CD14-positive monocyte (primary cell): ENCODE data around the gene PWP1. TPM values are rescaled to one million over a fixed set of nuclear protein-coding genes. Genes with fewer than 3 reads are reported as not detected.

Experiments
- DNase-seq, 3 donors: peaks; one replicate each; pipeline ENCODE4 v3.0.0-alpha.2; 2011 to 2022
- H2AFZ ChIP-seq: 2 replicates; pipeline ENCODE4 v1.6.0; 2012; ENCODE audit warnings: mild to moderate bottlenecking, low read depth, low read length, inconsistent platforms; ENCODE audit not compliant: insufficient read depth, poor library complexity, severe bottlenecking
- H3K27ac ChIP-seq, 2 donors: 1 replicate in 1 of 2; 2 replicates in 1 of 2; pipeline ENCODE4 v1.5.1; 2012 to 2013; ENCODE audit warnings: low read length in 2 of 2, control low read depth in 1 of 2, inconsistent platforms in 1 of 2, low read depth in 1 of 2, mild to moderate bottlenecking in 1 of 2
- H3K27me3 ChIP-seq, 2 donors: one replicate each; pipeline versions ENCODE4 v1.6.0 to v1.6.1; 2011 to 2013; ENCODE audit warnings: low read length in 2 of 2; ENCODE audit not compliant: control insufficient read depth in 2 of 2, insufficient read depth in 2 of 2
- H3K36me3 ChIP-seq, 2 donors: replicated peaks in 1 of 2; 1 replicate in 1 of 2; 2 replicates in 1 of 2; pipeline versions ENCODE4 v1.5.1 to v1.6.1; 2012 to 2013; ENCODE audit warnings: low read length in 2 of 2, control low read depth in 1 of 2, inconsistent platforms in 1 of 2, mild to moderate bottlenecking in 1 of 2; ENCODE audit not compliant: insufficient read depth in 2 of 2, control insufficient read depth in 1 of 2
- H3K4me1 ChIP-seq, 2 donors: 1 replicate in 1 of 2; 2 replicates in 1 of 2; pipeline versions ENCODE4 v1.5.1 to v1.6.1; 2012 to 2013; ENCODE audit warnings: low read length in 2 of 2, control low read depth in 1 of 2, inconsistent platforms in 1 of 2, mild to moderate bottlenecking in 1 of 2, moderate library complexity in 1 of 2; ENCODE audit not compliant: insufficient read depth in 2 of 2, control insufficient read depth in 1 of 2
- H3K4me2 ChIP-seq: replicated peaks from 2 replicates; pipeline ENCODE3; 2012; ENCODE audit warnings: low read length, moderate library complexity, mild to moderate bottlenecking; ENCODE audit not compliant: poor library complexity, severe bottlenecking; ENCODE audit errors: extremely low read depth
- H3K4me3 ChIP-seq, 3 experiments: fragments of 200-600 bp in 1 of 3; sonication (generic) in 1 of 3; replicated peaks in 1 of 3; 1 replicate in 2 of 3; 2 replicates in 1 of 3; pipeline ENCODE4 v1.5.1; 2011 to 2013; ENCODE audit warnings: low read length in 3 of 3, mild to moderate bottlenecking in 3 of 3, control low read depth in 2 of 3, low read depth in 2 of 3, inconsistent platforms in 1 of 3, moderate library complexity in 1 of 3
- H3K79me2 ChIP-seq: 2 replicates; pipeline ENCODE4 v1.6.0; 2012; ENCODE audit warnings: mild to moderate bottlenecking, control low read depth, inconsistent platforms, low read length, moderate library complexity; ENCODE audit not compliant: insufficient read depth
- H3K9ac ChIP-seq: 2 replicates; pipeline ENCODE4 v1.6.0; 2017; ENCODE audit warnings: low read length, mild to moderate bottlenecking; ENCODE audit not compliant: insufficient read depth, poor library complexity, severe bottlenecking
- H3K9me3 ChIP-seq, 2 donors: replicated peaks in 1 of 2; 1 replicate in 1 of 2; 2 replicates in 1 of 2; pipeline versions ENCODE4 v1.5.1 to v1.6.1; 2012 to 2013; ENCODE audit warnings: low read length in 2 of 2, control low read depth in 1 of 2; ENCODE audit not compliant: control insufficient read depth in 1 of 2, insufficient read depth in 1 of 2
- H4K20me1 ChIP-seq: 2 replicates; pipeline ENCODE4 v1.6.0; 2012; ENCODE audit warnings: mild to moderate bottlenecking, low read length, control low read depth, moderate library complexity; ENCODE audit not compliant: insufficient read depth
- H3K27ac Mint-ChIP-seq, 7 donors: one replicate each; pipeline ENCODE4 v1.8.0; 2020; ENCODE audit warnings: mild to moderate bottlenecking in 7 of 7, mixed read lengths in 7 of 7, moderate library complexity in 6 of 7, inconsistent platforms in 2 of 7
- H3K27me3 Mint-ChIP-seq, 3 donors: one replicate each; pipeline ENCODE4 v1.8.0; 2021 to 2022; ENCODE audit warnings: low read depth in 3 of 3, mild to moderate bottlenecking in 3 of 3, mixed read lengths in 3 of 3, moderate library complexity in 3 of 3, inconsistent platforms in 1 of 3
- H3K36me3 Mint-ChIP-seq, 2 donors: one replicate each; pipeline ENCODE4 v1.8.0; 2020; ENCODE audit warnings: mixed read lengths in 2 of 2, inconsistent platforms in 1 of 2, mild to moderate bottlenecking in 1 of 2
- H3K4me1 Mint-ChIP-seq: one replicate; pipeline ENCODE4 v1.8.0; 2020; ENCODE audit warnings: mild to moderate bottlenecking, mixed read lengths
- H3K4me3 Mint-ChIP-seq, 2 donors: one replicate each; pipeline ENCODE4 v1.8.0; 2020; ENCODE audit warnings: mild to moderate bottlenecking in 2 of 2, mixed read lengths in 2 of 2, moderate library complexity in 1 of 2
- H3K9me3 Mint-ChIP-seq, 7 donors: one replicate each; pipeline ENCODE4 v1.8.0; 2020 to 2022; ENCODE audit warnings: mixed read lengths in 7 of 7, mild to moderate bottlenecking in 6 of 7, moderate library complexity in 6 of 7, inconsistent platforms in 2 of 7
- CTCF ChIP-seq: fragments of 200-600 bp; IDR thresholded peaks from one replicate; pipeline ENCODE4 v1.8.0; 2022; ENCODE audit warnings: antibody characterized with exemption, mild to moderate bottlenecking
- WGBS: methylation state at CpG from one replicate; pipeline ENCODE4 v1.1.5; 2013; ENCODE audit warnings: missing lambda C conversion rate; ENCODE audit not compliant: insufficient coverage; 5-methylcytosine and 5-hydroxymethylcytosine counted together
- intact Hi-C, 2 donors: fragments of 100-400 bp; cut with micrococcal nuclease; formaldehyde crosslinking; loops; one replicate each; pipeline versions ENCODE4 v1.15.0 to v1.15.1; 2023
- polyA plus RNA-seq, 3 donors: library from polyadenylated mRNA; depleted of rRNA in 1 of 3; unstranded in 2 of 3; stranded (reverse) in 1 of 3; fragments of 300-500 nt in 2 of 3; fragments of >200 nt in 1 of 3; fragmentation: Illumina TruSeq in 2 of 3; gene quantifications; 1 replicate in 2 of 3; 2 replicates in 1 of 3; pipeline ENCODE4 v1.2.3, GENCODE V29; 2012 to 2021

PWP1 gene
- polyA plus RNA-seq, 3 donors = 27.1 to 29.1 (median 28.0) TPM

GRCh38 chr12:107684029-107684795 lies 1.4 kb upstream of the PWP1 start:
- H3K4me1 ChIP-seq = peaks cover 15 to 19% of the 10 kb centered on the region in 2 donors
- no peaks in the 10 kb centered on the region for H3K9me3 Mint-ChIP-seq
- H3K4me1 Mint-ChIP-seq = peaks cover 16% of the 10 kb centered on the region
- no peaks in the 10 kb centered on the region for H3K9me3 ChIP-seq
- H3K9ac ChIP-seq = no peak overlapping the region
- peaks cover 9 to 14% of the 10 kb centered on the region in 2 donors for H3K36me3 Mint-ChIP-seq
- no peak overlapping the region for H3K4me3 Mint-ChIP-seq
- peak overlapping the region; percentile 91 for H2AFZ ChIP-seq
- H3K27me3 Mint-ChIP-seq = peaks cover 0 to 2% (median 0%) of the 10 kb centered on the region in 3 donors
- no peak overlapping the region for H3K27ac ChIP-seq
- H4K20me1 ChIP-seq = no peaks in the 10 kb centered on the region
- DNase-seq = no peak
- peaks cover 21% of the 10 kb centered on the region for H3K79me2 ChIP-seq
- no CpG with 5 or more reads among the region's 3 CpGs for WGBS
- peaks cover 11% of the 10 kb centered on the region in 2 donors for H3K36me3 ChIP-seq
- H3K4me2 ChIP-seq = no peak overlapping the region
- no peaks in the 10 kb centered on the region for H3K27me3 ChIP-seq
- H3K4me3 ChIP-seq = no peak overlapping the region
- H3K27ac Mint-ChIP-seq = peak overlapping the region in 2 of 7 donors; percentile 97 to 98
- intact Hi-C loops = no loop called here
- TF ChIP-seq CTCF = no peak

- Mint-ChIP-seq H3K4me1 (peaks cover 16% of the 10 kb centered on the region), H3K27me3 (peaks cover 0 to 2% (median 0%) of the 10 kb centered on the region in 3 donors), H3K36me3 (peaks cover 17 to 21% of the 10 kb centered on the region in 2 donors), H3K4me3 (peak overlapping the region; percentile 90 to 94), H3K9me3 (no peaks in the 10 kb centered on the region), H3K27ac (peak overlapping the region in 6 of 7 donors; percentile 94 to 98 (median 96))
- Histone ChIP-seq H3K4me3 (peak overlapping the region; percentile 67 to 90 (median 87)), H3K27ac (peak overlapping the region in 1 of 2 donors; percentile 96), H3K36me3 (peaks cover 17 to 19% of the 10 kb centered on the region in 2 donors), H3K79me2 (peaks cover 21% of the 10 kb centered on the region), H3K4me1 (peaks cover 15 to 19% of the 10 kb centered on the region in 2 donors), H3K27me3 (no peaks in the 10 kb centered on the region), H2AFZ (peak overlapping the region; percentile 91), H4K20me1 (no peaks in the 10 kb centered on the region), H3K4me2 (peak overlapping the region; percentile 87), H3K9me3 (no peaks in the 10 kb centered on the region), H3K9ac (peak overlapping the region; percentile 94)
- 79% methylated on average over 2 of the region's 9 CpGs for WGBS
- intact Hi-C loops = loop anchor here (5.0 kb wide), 1 partner anchor 77 kb away; the partner anchor contains the start of gene PRDM4 (in 2 of the 2)
- DNase-seq = peak in 1 of 3 donors; percentile 24
- no peak for TF ChIP-seq CTCF
Measured at GRCh38 chr12:107684990-107685359, 624 bp upstream of the PWP1 start.
